Activated naive CD4-positive, alpha-beta T cell treated with anti-CD3 and anti-CD28 coated beads, Interleukin-2, amount 50 U/mL, for 24 hours (primary cell): ENCODE data around the gene ISCA2.
"Not testable (repeated sequence)": the region's sequence is repeated elsewhere in the genome, so short reads cannot be mapped to it uniquely, and the experiment has no call there.

Experiments
- H3K27ac Mint-ChIP-seq: one replicate; pipeline ENCODE4 v1.8.0; 2021; ENCODE audit warnings: mild to moderate bottlenecking, mixed read lengths
- H3K27me3 Mint-ChIP-seq: one replicate; pipeline ENCODE4 v1.8.0; 2021; ENCODE audit warnings: mixed read lengths
- H3K36me3 Mint-ChIP-seq: one replicate; pipeline ENCODE4 v1.8.0; 2021; ENCODE audit warnings: mixed read lengths
- H3K4me1 Mint-ChIP-seq: one replicate; pipeline ENCODE4 v1.8.0; 2021; ENCODE audit warnings: mixed read lengths
- H3K4me3 Mint-ChIP-seq: one replicate; pipeline ENCODE4 v1.8.0; 2021; ENCODE audit warnings: mild to moderate bottlenecking, mixed read lengths
- H3K9me3 Mint-ChIP-seq: one replicate; pipeline ENCODE4 v1.8.0; 2021; ENCODE audit warnings: mixed read lengths

The ISCA2 gene

GRCh38 chr14:74527736-74528280 lies 34.2 kb downstream of the ISCA2 start:
- H3K27me3 Mint-ChIP-seq, result no peaks in the 10 kb centered on the region
- no peak overlapping the region for H3K27ac Mint-ChIP-seq
- H3K4me1 Mint-ChIP-seq, result no peaks in the 10 kb centered on the region
- no peaks in the 10 kb centered on the region for H3K36me3 Mint-ChIP-seq
- H3K9me3 Mint-ChIP-seq, result no peaks in the 10 kb centered on the region
- no peak overlapping the region for H3K4me3 Mint-ChIP-seq

- Mint-ChIP-seq H3K27me3 (no peaks in the 10 kb centered on the region), H3K4me1 (peaks cover 4% of the 10 kb centered on the region), H3K27ac (no peak overlapping the region), H3K9me3 (no peaks in the 10 kb centered on the region), H3K36me3 (no peaks in the 10 kb centered on the region), H3K4me3 (no peak overlapping the region)
These were observed 34.8 kb downstream of the ISCA2 start for GRCh38 chr14:74528406-74528805.

- Mint-ChIP-seq H3K27me3 (no peaks in the 10 kb centered on the region), H3K27ac (no peak overlapping the region), H3K4me1 (peaks cover 4% of the 10 kb centered on the region), H3K4me3 (no peak overlapping the region), H3K36me3 (no peaks in the 10 kb centered on the region), H3K9me3 (no peaks in the 10 kb centered on the region)
These were observed 35.3 kb downstream of the ISCA2 start for GRCh38 chr14:74528886-74529285.

- Mint-ChIP-seq H3K27ac (no peak overlapping the region), H3K9me3 (no peaks in the 10 kb centered on the region), H3K27me3 (no peaks in the 10 kb centered on the region), H3K4me1 (peaks cover 4% of the 10 kb centered on the region), H3K4me3 (no peak overlapping the region), H3K36me3 (no peaks in the 10 kb centered on the region)
These were observed 37.4 kb downstream of the ISCA2 start for GRCh38 chr14:74531006-74531405.

GRCh38 chr14:74531467-74531866 lies 37.9 kb downstream of the ISCA2 start:
- peaks cover 4% of the 10 kb centered on the region for H3K4me1 Mint-ChIP-seq
- H3K9me3 Mint-ChIP-seq, result no peaks in the 10 kb centered on the region
- no peak overlapping the region for H3K27ac Mint-ChIP-seq
- H3K36me3 Mint-ChIP-seq, result no peaks in the 10 kb centered on the region
- H3K27me3 Mint-ChIP-seq, result no peaks in the 10 kb centered on the region
- no peak overlapping the region for H3K4me3 Mint-ChIP-seq

GRCh38 chr14:74532246-74532645 lies 38.7 kb downstream of the ISCA2 start:
- peaks cover 4% of the 10 kb centered on the region for H3K4me1 Mint-ChIP-seq
- no peaks in the 10 kb centered on the region for H3K9me3 Mint-ChIP-seq
- H3K4me3 Mint-ChIP-seq, result no peak overlapping the region
- H3K27me3 Mint-ChIP-seq, result no peaks in the 10 kb centered on the region
- H3K36me3 Mint-ChIP-seq, result no peaks in the 10 kb centered on the region
- no peak overlapping the region for H3K27ac Mint-ChIP-seq

GRCh38 chr14:74533576-74533975 lies 40.0 kb downstream of the ISCA2 start:
- peaks cover 4% of the 10 kb centered on the region for H3K4me1 Mint-ChIP-seq
- H3K36me3 Mint-ChIP-seq, result no peaks in the 10 kb centered on the region
- H3K27ac Mint-ChIP-seq, result no peak overlapping the region
- H3K27me3 Mint-ChIP-seq, result no peaks in the 10 kb centered on the region
- no peaks in the 10 kb centered on the region for H3K9me3 Mint-ChIP-seq
- H3K4me3 Mint-ChIP-seq, result no peak overlapping the region

GRCh38 chr14:74535756-74536325 lies 42.3 kb downstream of the ISCA2 start:
- Mint-ChIP-seq H3K9me3 (no peaks in the 10 kb centered on the region), H3K27ac (no peak overlapping the region)

GRCh38 chr14:74536336-74536735 lies 42.8 kb downstream of the ISCA2 start:
- not testable (repeated sequence) for H3K27me3 Mint-ChIP-seq, H3K4me3 Mint-ChIP-seq, H3K9me3 Mint-ChIP-seq, H3K36me3 Mint-ChIP-seq, H3K4me1 Mint-ChIP-seq, H3K27ac Mint-ChIP-seq

More at GRCh38 chr14:74535756-74536325, 42.3 kb downstream of the ISCA2 start:
- H3K27me3 Mint-ChIP-seq, result no peaks in the 10 kb centered on the region
- peaks cover 4% of the 10 kb centered on the region for H3K4me1 Mint-ChIP-seq
- H3K4me3 Mint-ChIP-seq, result no peak overlapping the region
- no peaks in the 10 kb centered on the region for H3K36me3 Mint-ChIP-seq

- no peaks in the 10 kb centered on the region for H3K36me3 Mint-ChIP-seq
- H3K9me3 Mint-ChIP-seq, result no peaks in the 10 kb centered on the region
- no peak overlapping the region for H3K4me3 Mint-ChIP-seq
- H3K4me1 Mint-ChIP-seq, result no peaks in the 10 kb centered on the region
- H3K27me3 Mint-ChIP-seq, result no peaks in the 10 kb centered on the region
- H3K27ac Mint-ChIP-seq, result no peak overlapping the region
These were observed 45.1 kb downstream of the ISCA2 start for GRCh38 chr14:74538411-74539391.

- no peaks in the 10 kb centered on the region for H3K4me1 Mint-ChIP-seq
- no peaks in the 10 kb centered on the region for H3K9me3 Mint-ChIP-seq
- no peak overlapping the region for H3K27ac Mint-ChIP-seq
- H3K27me3 Mint-ChIP-seq, result no peaks in the 10 kb centered on the region
- H3K36me3 Mint-ChIP-seq, result no peaks in the 10 kb centered on the region
- H3K4me3 Mint-ChIP-seq, result no peak overlapping the region
These were observed 45.9 kb downstream of the ISCA2 start for GRCh38 chr14:74539503-74539902.

GRCh38 chr14:74541225-74541624 lies 47.7 kb downstream of the ISCA2 start:
- H3K27ac Mint-ChIP-seq, result no peak overlapping the region
- H3K4me3 Mint-ChIP-seq, result no peak overlapping the region
- H3K36me3 Mint-ChIP-seq, result no peaks in the 10 kb centered on the region
- no peaks in the 10 kb centered on the region for H3K4me1 Mint-ChIP-seq
- no peaks in the 10 kb centered on the region for H3K27me3 Mint-ChIP-seq
- no peaks in the 10 kb centered on the region for H3K9me3 Mint-ChIP-seq

GRCh38 chr14:74542056-74542685 lies 48.6 kb downstream of the ISCA2 start:
- no peaks in the 10 kb centered on the region for H3K4me1 Mint-ChIP-seq
- H3K4me3 Mint-ChIP-seq, result no peak overlapping the region
- H3K27me3 Mint-ChIP-seq, result no peaks in the 10 kb centered on the region
- no peaks in the 10 kb centered on the region for H3K9me3 Mint-ChIP-seq
- H3K36me3 Mint-ChIP-seq, result no peaks in the 10 kb centered on the region
- H3K27ac Mint-ChIP-seq, result no peak overlapping the region

- no peaks in the 10 kb centered on the region for H3K36me3 Mint-ChIP-seq
- no peaks in the 10 kb centered on the region for H3K9me3 Mint-ChIP-seq
- no peaks in the 10 kb centered on the region for H3K4me1 Mint-ChIP-seq
- no peak overlapping the region for H3K27ac Mint-ChIP-seq
- no peak overlapping the region for H3K4me3 Mint-ChIP-seq
- no peaks in the 10 kb centered on the region for H3K27me3 Mint-ChIP-seq
These were observed 50.3 kb downstream of the ISCA2 start for GRCh38 chr14:74543771-74544438.

GRCh38 chr14:74545386-74545785 lies 51.8 kb downstream of the ISCA2 start:
- no peaks in the 10 kb centered on the region for H3K27me3 Mint-ChIP-seq
- H3K9me3 Mint-ChIP-seq, result no peaks in the 10 kb centered on the region
- no peak overlapping the region for H3K4me3 Mint-ChIP-seq
- H3K4me1 Mint-ChIP-seq, result no peaks in the 10 kb centered on the region
- H3K36me3 Mint-ChIP-seq, result no peaks in the 10 kb centered on the region
- no peak overlapping the region for H3K27ac Mint-ChIP-seq
